ENCODE data around the gene SMIM7.

DNA sequence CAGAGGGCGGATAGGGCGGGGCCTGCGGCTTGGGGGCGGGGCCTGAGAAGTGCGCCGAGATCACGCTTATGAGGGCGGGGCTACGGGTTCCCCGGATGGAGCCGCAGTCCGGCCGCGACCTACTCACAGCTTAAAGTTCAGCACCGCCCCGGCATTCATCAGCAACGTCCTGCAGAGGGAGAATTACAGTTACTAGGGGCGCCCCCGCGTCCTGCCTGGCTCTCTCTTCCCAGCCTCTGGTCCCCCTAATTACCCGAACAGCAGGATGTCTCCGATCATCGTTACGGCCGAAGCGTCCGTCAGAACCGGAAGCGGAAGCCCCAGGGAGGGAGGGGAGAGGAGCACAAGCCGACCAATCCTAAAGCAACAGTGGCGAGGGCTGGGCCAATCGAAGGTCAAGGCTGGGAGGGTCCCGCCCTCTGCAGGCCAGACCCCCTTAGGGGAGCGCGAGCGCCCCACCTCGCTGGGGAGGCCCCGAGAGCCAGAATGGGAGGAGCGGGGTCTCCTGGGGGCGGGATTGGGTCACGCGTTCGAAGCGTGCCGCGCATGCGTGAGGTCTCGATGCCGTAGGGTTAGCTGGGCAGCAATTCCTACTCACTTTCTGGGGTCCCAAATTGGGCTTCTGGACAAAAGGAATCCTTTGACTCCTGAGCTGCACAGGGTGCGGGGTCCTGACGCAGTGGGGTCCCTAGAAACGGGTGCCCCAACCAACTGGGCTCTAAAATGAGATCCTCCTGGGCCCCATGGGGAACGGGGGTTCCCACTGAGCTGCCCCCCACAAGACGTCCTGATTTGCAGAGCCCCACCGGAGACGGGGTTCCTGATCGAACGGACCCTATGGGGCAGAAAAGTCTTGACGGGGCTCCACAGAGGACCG, at the start of gene SMIM7:
- TF ChIP-seq EZH2 (IDR thresholded peaks at IDR 0.05) (no peak), POLR2AphosphoS5 (IDR thresholded peaks at IDR 0.05; ENCODE audit: borderline replicate concordance, low read depth, low read length) (peak; percentile 90)

Data from SK-N-MC (cell line).